Subcutaneous adipose tissue (tissue), 4 donors: ENCODE results near the gene MAP2K6. TPM values are rescaled to one million over a fixed set of nuclear protein-coding genes. Genes with fewer than 3 reads are reported as not detected.

Source experiments
- CTCF ChIP-seq: fragments of 450-650 bp; IDR thresholded peaks from one replicate; pipeline ENCODE4 v1.5.1; 2016; ENCODE audit warnings: low read depth, mild to moderate bottlenecking, control low read depth, antibody characterized with exemption, moderate library complexity
- total RNA-seq, 4 donors: library from RNA; depleted of rRNA; stranded (reverse); fragments of >200 nt; gene quantifications; one replicate each; pipeline ENCODE4 v1.1.0, GENCODE V29; 2016

MAP2K6 gene
- total RNA-seq, 4 donors from 2014 or later: 6.0 to 13.7 (median 9.5) TPM

- no peak for TF ChIP-seq CTCF
These were observed 142.8 kb downstream of the MAP2K6 start for GRCh38 chr17:69557339-69557738.

GRCh38 chr17:69558796-69559195, 144.3 kb downstream of the MAP2K6 start:
- TF ChIP-seq CTCF: no peak

GRCh38 chr17:69560987-69561441, 146.5 kb downstream of the MAP2K6 start:
- no peak for TF ChIP-seq CTCF

GRCh38 chr17:69561462-69561861, 147.0 kb downstream of the MAP2K6 start:
- no peak for TF ChIP-seq CTCF

GRCh38 chr17:69565447-69565846, 150.9 kb downstream of the MAP2K6 start:
- no peak for TF ChIP-seq CTCF

- TF ChIP-seq CTCF: no peak
These were observed 152.6 kb downstream of the MAP2K6 start for GRCh38 chr17:69567130-69567529.

- no peak for TF ChIP-seq CTCF
These were observed 158.2 kb downstream of the MAP2K6 start for GRCh38 chr17:69572747-69573146.
